GM12892 (cell line): Measurements from ENCODE around the gene LRRC25.
A peak's percentile ranks its signal among the peaks of the same experiment; 100 is the strongest.

Experiments used
- DNase-seq: peaks from one replicate; pipeline ENCODE4 v3.0.0; 2011; ENCODE audit not compliant: insufficient read length
- FAIRE-seq: peaks from 2 replicates; lab custom pipeline; 2011; peaks lifted over from hg19 to GRCh38; lab: Jason Lieb, UNC
- POLR2A ChIP-seq: IDR thresholded peaks from 2 replicates; pipeline ENCODE4 v1.6.1; 2011; ENCODE audit warnings: low read depth, low read length, control low read depth
- POLR2AphosphoS5 ChIP-seq: IDR thresholded peaks from 2 replicates; pipeline ENCODE4 v1.6.1; 2011; ENCODE audit warnings: low read depth, low read length, control low read depth
- TAF1 ChIP-seq: IDR thresholded peaks from 2 replicates; pipeline ENCODE4 v1.6.1; 2011; ENCODE audit warnings: low read depth, mild to moderate bottlenecking, control low read depth, low read length, borderline replicate concordance

Gene LRRC25

DNA sequence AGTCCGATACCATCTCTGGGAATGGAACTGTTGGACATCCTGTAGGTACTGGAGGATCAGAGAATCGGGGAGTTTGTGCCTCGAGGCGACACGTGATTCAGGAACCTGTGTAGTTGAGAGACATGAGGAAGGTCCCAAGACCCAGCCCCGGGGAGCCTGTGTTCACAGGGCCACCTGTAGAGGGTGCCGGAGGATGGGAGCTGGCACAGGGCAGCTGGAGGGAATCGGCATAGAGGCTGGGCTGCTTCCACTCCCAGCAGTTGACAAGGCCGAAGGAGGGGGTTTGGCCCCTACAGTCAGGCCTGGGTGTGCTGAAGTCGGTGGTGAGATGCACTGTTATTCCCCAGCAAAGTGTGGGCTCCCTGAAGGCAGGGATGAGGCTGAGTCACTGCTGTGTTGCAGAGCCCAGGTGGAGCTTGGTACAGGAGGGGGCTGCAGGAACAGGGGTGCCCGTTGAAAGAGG, 43.0 kb upstream of the LRRC25 start:
- no peak for TF ChIP-seq TAF1
- no peak for TF ChIP-seq POLR2AphosphoS5
- no peak for TF ChIP-seq POLR2A
- DNase-seq (no peak), FAIRE-seq (no peak)

GRCh38 chr19:18439910-18440237, 42.5 kb upstream of the LRRC25 start:
- no peak for DNase-seq
- no peak for TF ChIP-seq POLR2A
- no peak for TF ChIP-seq POLR2AphosphoS5
- no peak for TF ChIP-seq TAF1
- FAIRE-seq = no peak

DNA sequence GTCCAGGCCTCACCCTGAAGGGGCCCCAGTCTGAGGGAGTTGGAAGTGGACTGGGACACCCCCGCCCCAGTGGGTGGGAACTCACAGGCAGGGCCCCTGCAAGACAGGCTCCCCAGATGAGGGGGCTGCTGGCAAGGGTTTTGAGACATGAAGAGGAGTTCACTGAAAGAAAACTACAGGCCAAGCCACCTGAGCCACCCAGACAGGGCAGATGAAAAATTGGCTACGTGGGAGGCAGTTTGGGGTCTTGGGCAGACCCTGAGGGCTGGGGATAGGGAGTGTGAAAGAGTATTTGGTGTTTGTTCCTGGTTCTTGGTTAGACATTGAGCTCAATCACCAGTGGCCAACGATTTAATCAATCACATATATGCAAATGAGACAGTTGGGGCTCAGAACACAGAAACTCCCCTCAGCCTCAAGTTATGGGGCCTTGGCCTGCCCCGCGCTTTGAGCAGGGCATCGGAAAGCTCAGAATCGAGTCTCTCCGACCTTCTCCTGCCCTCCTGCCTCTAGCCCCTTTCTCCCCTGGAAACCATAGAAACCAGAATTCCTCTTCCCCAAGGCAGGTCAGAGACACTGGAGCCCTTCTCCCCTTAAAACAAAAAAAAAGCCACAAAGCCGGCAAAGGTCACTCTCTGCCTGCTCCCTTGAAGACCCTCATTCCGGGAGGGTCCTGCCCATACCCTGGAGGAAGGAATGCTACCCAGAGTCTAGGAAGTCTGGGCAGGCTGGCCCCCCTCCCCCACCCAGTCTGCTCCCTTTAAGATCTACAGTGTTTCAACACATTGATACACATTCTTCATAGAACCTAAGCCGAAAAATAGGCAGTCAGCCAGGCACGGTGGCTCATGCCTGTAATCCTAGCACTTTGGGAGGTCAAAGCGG, 41.8 kb upstream of the LRRC25 start:
- no peak for FAIRE-seq
- no peak for TF ChIP-seq TAF1
- no peak for TF ChIP-seq POLR2AphosphoS5
- no peak for TF ChIP-seq POLR2A
- DNase-seq = no peak

- no peak for DNase-seq
- TF ChIP-seq TAF1 (no peak), POLR2A (no peak), POLR2AphosphoS5 (no peak)
- FAIRE-seq = no peak
These were observed 41.1 kb upstream of the LRRC25 start for GRCh38 chr19:18438331-18439024.

DNA sequence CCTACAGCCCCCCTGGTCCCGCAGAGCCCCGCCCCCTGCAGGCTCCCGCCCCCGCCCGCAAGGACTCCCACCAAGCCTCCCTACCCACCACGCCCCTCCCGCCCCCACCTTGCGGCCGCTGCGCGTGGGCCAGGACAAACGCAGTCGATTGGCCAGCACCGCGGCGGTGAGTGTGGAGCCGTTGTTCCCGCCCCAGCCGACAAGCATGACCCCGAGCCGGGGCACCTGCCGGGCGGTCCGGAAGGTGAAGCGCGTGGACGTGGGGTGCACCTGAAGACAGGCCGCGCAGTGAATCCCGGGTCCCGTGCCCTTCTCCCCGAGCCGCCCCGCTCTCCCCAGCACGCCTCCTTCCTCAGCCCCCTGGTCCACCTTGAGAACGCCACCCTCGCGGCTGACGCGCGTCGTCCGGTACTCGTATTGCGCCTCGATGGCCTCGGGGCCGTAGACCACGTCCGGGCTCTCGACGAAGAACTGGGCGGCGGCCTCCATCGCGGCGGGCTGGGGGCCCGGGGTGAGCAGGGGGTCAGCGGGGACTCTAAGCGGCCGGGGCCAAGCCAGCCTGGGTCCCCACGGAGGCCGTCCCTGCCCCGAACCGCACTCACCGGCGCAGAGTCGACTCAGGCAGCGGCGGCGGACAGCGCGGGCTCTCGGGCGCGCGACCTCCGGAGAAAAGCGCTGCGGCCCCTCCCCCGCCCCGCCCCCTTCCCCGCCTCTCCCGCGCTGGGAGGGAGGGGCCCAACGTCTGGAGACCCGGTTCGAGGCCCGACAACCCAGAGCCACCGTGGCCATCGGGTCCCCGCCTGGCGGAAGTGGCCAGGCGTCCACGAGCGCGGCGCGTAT, 40.3 kb upstream of the LRRC25 start, which contains the start of gene ISYNA1:
ISYNA1 (minus strand) TSS at position 643 of the 840 bp plus-strand sequence; CDS start at position 489, 154 bp downstream.
- TF ChIP-seq TAF1 = no peak
- TF ChIP-seq POLR2AphosphoS5 = no peak
- TF ChIP-seq POLR2A = no peak
- DNase-seq (no peak), FAIRE-seq (no peak)

DNA sequence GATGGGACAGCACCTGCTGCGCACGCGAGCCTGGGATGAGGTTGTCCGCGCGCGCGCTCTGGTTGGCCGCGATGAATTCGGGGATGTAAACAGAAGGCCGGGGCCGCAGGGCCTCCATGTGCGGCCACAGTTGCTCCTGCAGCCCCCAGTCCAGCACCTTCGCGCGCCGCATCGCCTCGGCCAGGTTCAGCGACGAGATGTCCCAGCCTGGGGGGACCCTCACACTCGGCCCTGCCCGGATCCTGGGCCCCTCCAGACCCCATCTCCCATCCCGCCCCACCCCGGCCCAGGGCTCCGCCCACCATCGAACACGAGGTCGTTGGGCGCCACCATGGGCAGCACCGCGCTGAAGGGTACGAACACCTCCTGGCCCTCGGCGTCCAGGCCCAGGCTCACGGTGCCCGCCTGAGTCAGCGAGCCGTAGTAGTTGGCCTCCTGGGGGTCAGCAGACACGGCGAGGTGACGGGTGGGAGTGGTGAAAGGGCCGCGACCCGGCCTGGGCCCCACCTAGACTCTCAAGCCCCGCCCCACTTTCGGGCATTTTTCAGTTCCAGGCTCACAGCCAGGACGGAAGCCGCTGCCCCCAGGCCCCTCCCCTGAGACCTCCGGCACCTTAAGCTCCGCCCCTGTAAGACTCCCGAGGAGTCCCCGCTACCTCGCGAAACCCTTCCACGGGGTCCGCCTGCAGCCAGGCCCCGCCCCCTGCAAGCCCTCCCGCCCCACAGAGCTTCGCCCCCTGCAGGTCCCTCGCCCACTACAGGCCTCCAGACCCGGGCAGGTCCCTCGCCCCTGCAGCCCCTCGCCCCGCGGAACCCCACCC, 39.5 kb upstream of the LRRC25 start:
- FAIRE-seq (peak; percentile 79), DNase-seq (peak; percentile 94)
- TF ChIP-seq POLR2A (no peak), TAF1 (no peak), POLR2AphosphoS5 (no peak)

- FAIRE-seq (no peak), DNase-seq (no peak)
- no peak for TF ChIP-seq POLR2A
- no peak for TF ChIP-seq TAF1
- no peak for TF ChIP-seq POLR2AphosphoS5
These were observed 38.6 kb upstream of the LRRC25 start for GRCh38 chr19:18435842-18436670.

DNA sequence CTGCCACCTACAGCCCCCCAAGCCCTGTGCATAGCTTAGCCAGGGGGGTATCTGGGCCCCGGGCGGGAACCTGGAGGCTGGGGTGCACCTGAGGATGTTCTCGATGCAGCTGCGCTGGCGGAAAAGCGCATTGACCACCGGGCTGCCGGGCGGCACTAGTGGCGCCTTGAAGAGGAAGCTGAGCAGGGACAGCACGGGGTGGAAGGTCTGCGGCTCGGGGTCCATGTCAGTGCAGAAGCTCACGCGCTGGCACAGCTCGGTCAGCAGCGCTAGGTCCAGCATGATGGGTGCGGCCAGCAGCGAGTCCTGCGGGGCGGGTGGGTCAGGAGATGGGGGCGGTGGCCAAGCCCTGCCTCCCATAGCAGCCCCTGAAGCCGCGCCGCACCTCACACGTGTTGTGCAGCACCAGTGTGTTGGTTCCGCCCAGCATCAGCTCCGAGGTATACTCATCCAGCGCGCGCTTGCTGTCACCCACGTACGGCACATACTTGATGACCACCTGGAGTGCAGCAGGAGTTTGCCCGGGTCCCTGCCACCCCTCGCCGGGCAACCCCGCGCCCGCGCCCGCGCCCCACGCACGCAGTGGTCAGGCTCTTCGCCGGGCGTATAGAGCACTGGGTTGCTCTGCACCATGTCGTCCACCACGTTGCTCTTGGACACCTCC, 37.9 kb upstream of the LRRC25 start:
- TF ChIP-seq POLR2AphosphoS5 (no peak), TAF1 (no peak), POLR2A (no peak)
- DNase-seq = no peak
- FAIRE-seq = no peak
